Adipocyte (in vitro differentiated cells): ENCODE results near the gene IRF2BPL.

Experiments
- DNase-seq: peaks from one replicate; pipeline ENCODE4 v3.0.0-alpha.2; 2015; ENCODE audit warnings: low read depth
- H3K27me3 ChIP-seq: replicated peaks from 2 replicates; pipeline ENCODE4 v1.7.0; 2013; ENCODE audit warnings: mild to moderate bottlenecking, low read length, moderate library complexity; ENCODE audit not compliant: control insufficient read depth, insufficient read depth
- H3K36me3 ChIP-seq: 2 replicates; pipeline ENCODE4 v1.7.0; 2013; ENCODE audit warnings: low read length, mild to moderate bottlenecking, moderate library complexity; ENCODE audit not compliant: control insufficient read depth, insufficient read depth, severe bottlenecking
- H3K4me1 ChIP-seq: 2 replicates; pipeline ENCODE4 v1.7.0; 2013; ENCODE audit warnings: mild to moderate bottlenecking, low read length, moderate library complexity; ENCODE audit not compliant: control insufficient read depth, insufficient read depth
- H3K4me3 ChIP-seq: 2 replicates; pipeline ENCODE4 v1.7.0; 2013; ENCODE audit warnings: mild to moderate bottlenecking, low read length, moderate library complexity
- H3K9ac ChIP-seq: 2 replicates; pipeline ENCODE4 v1.7.0; 2013; ENCODE audit warnings: mild to moderate bottlenecking, low read length, moderate library complexity
- H3K9me3 ChIP-seq: 2 replicates; pipeline ENCODE4 v1.7.0; 2013; ENCODE audit warnings: mild to moderate bottlenecking, low read length, moderate library complexity; ENCODE audit not compliant: control insufficient read depth

IRF2BPL gene

GRCh38 chr14:77040059-77040740 is 11.7 kb upstream of the IRF2BPL start:
- H3K4me3 ChIP-seq = peak overlapping the region; percentile 72
- no peaks in the 10 kb centered on the region for H3K36me3 ChIP-seq
- H3K4me1 ChIP-seq = peaks cover 82% of the 10 kb centered on the region
- H3K9me3 ChIP-seq = no peaks in the 10 kb centered on the region
- no peaks in the 10 kb centered on the region for H3K27me3 ChIP-seq
- peak overlapping the region; percentile 87 for H3K9ac ChIP-seq
- DNase-seq = peak; percentile 98

- Histone ChIP-seq H3K4me3 (peak overlapping the region; percentile 71), H3K36me3 (no peaks in the 10 kb centered on the region), H3K27me3 (no peaks in the 10 kb centered on the region), H3K4me1 (peaks cover 78% of the 10 kb centered on the region), H3K9ac (peak overlapping the region; percentile 87), H3K9me3 (no peaks in the 10 kb centered on the region)
- peak; percentile 87 for DNase-seq
These were observed 11.0 kb upstream of the IRF2BPL start for GRCh38 chr14:77039285-77040058.

- H3K9me3 ChIP-seq = no peaks in the 10 kb centered on the region
- H3K36me3 ChIP-seq = no peaks in the 10 kb centered on the region
- peaks cover 73% of the 10 kb centered on the region for H3K4me1 ChIP-seq
- peak; percentile 59 for DNase-seq
- no peaks in the 10 kb centered on the region for H3K27me3 ChIP-seq
- peak overlapping the region; percentile 71 for H3K4me3 ChIP-seq
- H3K9ac ChIP-seq = no peak overlapping the region
These were observed 9.5 kb upstream of the IRF2BPL start for GRCh38 chr14:77037938-77038568.

- H3K4me1 ChIP-seq = peaks cover 73% of the 10 kb centered on the region
- no peaks in the 10 kb centered on the region for H3K27me3 ChIP-seq
- no peak overlapping the region for H3K4me3 ChIP-seq
- H3K9me3 ChIP-seq = no peaks in the 10 kb centered on the region
- peak overlapping the region; percentile 52 for H3K9ac ChIP-seq
- H3K36me3 ChIP-seq = no peaks in the 10 kb centered on the region
- peak; percentile 19 for DNase-seq
These were observed 8.9 kb upstream of the IRF2BPL start for GRCh38 chr14:77037215-77037937.

GRCh38 chr14:77036484-77037214 is 8.1 kb upstream of the IRF2BPL start:
- peak; percentile 36 for DNase-seq
- Histone ChIP-seq H3K4me1 (peaks cover 74% of the 10 kb centered on the region), H3K36me3 (no peaks in the 10 kb centered on the region), H3K9ac (peak overlapping the region; percentile 52), H3K27me3 (no peaks in the 10 kb centered on the region), H3K4me3 (no peak overlapping the region), H3K9me3 (no peaks in the 10 kb centered on the region)

GRCh38 chr14:77035267-77035666 is 6.8 kb upstream of the IRF2BPL start:
- no peak for DNase-seq
- H3K36me3 ChIP-seq = no peaks in the 10 kb centered on the region
- H3K4me1 ChIP-seq = peaks cover 75% of the 10 kb centered on the region
- H3K4me3 ChIP-seq = no peak overlapping the region
- no peaks in the 10 kb centered on the region for H3K27me3 ChIP-seq
- H3K9me3 ChIP-seq = no peaks in the 10 kb centered on the region
- H3K9ac ChIP-seq = no peak overlapping the region

- Histone ChIP-seq H3K36me3 (no peaks in the 10 kb centered on the region), H3K4me3 (peak overlapping the region; percentile 86), H3K9me3 (no peaks in the 10 kb centered on the region), H3K27me3 (no peaks in the 10 kb centered on the region), H3K4me1 (peaks cover 78% of the 10 kb centered on the region), H3K9ac (peak overlapping the region; percentile 96)
- DNase-seq = peak; percentile 94
These were observed 5.4 kb upstream of the IRF2BPL start for GRCh38 chr14:77033622-77034589.

GRCh38 chr14:77032844-77033621 is 4.5 kb upstream of the IRF2BPL start:
- Histone ChIP-seq H3K9me3 (no peaks in the 10 kb centered on the region), H3K4me1 (peaks cover 71% of the 10 kb centered on the region), H3K9ac (peak overlapping the region; percentile 96), H3K27me3 (no peaks in the 10 kb centered on the region), H3K4me3 (peak overlapping the region; percentile 86), H3K36me3 (no peaks in the 10 kb centered on the region)
- peak; percentile 99 for DNase-seq

- Histone ChIP-seq H3K9me3 (no peaks in the 10 kb centered on the region), H3K4me1 (peaks cover 65% of the 10 kb centered on the region)
- no peak for DNase-seq
These were observed 4.0 kb upstream of the IRF2BPL start for GRCh38 chr14:77032491-77032843.

More at GRCh38 chr14:77032491-77032843, 4.0 kb upstream of the IRF2BPL start:
- Histone ChIP-seq H3K4me3 (peak overlapping the region; percentile 86), H3K36me3 (no peaks in the 10 kb centered on the region), H3K27me3 (no peaks in the 10 kb centered on the region), H3K9ac (peak overlapping the region; percentile 96)
